ENCODE measurements around the gene CISH.

CISH gene

GRCh38 chr3:50585919-50586762 is 25.4 kb downstream of the CISH start:
- Mint-ChIP-seq H3K4me3 (peak overlapping the region; percentile 61), H3K4me1 (peaks cover 82% of the 10 kb centered on the region), H3K27me3 (no peaks in the 10 kb centered on the region), H3K27ac (peak overlapping the region; percentile 99), H3K9me3 (no peaks in the 10 kb centered on the region), H3K36me3 (ENCODE audit: low read depth) (peaks cover 33% of the 10 kb centered on the region)
- ATAC-seq (peak; percentile 13), DNase-seq (peak; percentile 75)

- Mint-ChIP-seq H3K36me3 (ENCODE audit: low read depth) (peaks cover 44% of the 10 kb centered on the region), H3K27me3 (no peaks in the 10 kb centered on the region), H3K27ac (peak overlapping the region; percentile 99), H3K4me3 (no peak overlapping the region), H3K4me1 (peaks cover 73% of the 10 kb centered on the region), H3K9me3 (no peaks in the 10 kb centered on the region)
- ATAC-seq (no peak), DNase-seq (no peak)
Measured at GRCh38 chr3:50584391-50584790, 27.2 kb downstream of the CISH start.

GRCh38 chr3:50583897-50584296 is 27.7 kb downstream of the CISH start:
- Mint-ChIP-seq H3K9me3 (no peaks in the 10 kb centered on the region), H3K27ac (peak overlapping the region; percentile 99), H3K4me3 (no peak overlapping the region), H3K4me1 (peaks cover 68% of the 10 kb centered on the region), H3K36me3 (ENCODE audit: low read depth) (peaks cover 46% of the 10 kb centered on the region), H3K27me3 (no peaks in the 10 kb centered on the region)
- DNase-seq (no peak), ATAC-seq (no peak)

- H3K36me3 Mint-ChIP-seq (ENCODE audit: low read depth), result peaks cover 54% of the 10 kb centered on the region
- H3K4me3 Mint-ChIP-seq, result no peak overlapping the region
- ATAC-seq (no peak), DNase-seq (no peak)
- H3K27me3 Mint-ChIP-seq, result no peaks in the 10 kb centered on the region
- H3K27ac Mint-ChIP-seq, result no peak overlapping the region
- no peaks in the 10 kb centered on the region for H3K9me3 Mint-ChIP-seq
- H3K4me1 Mint-ChIP-seq, result peaks cover 57% of the 10 kb centered on the region
Measured at GRCh38 chr3:50582083-50582482, 29.5 kb downstream of the CISH start.

GRCh38 chr3:50581459-50581842 is 30.1 kb downstream of the CISH start:
- H3K9me3 Mint-ChIP-seq, result no peaks in the 10 kb centered on the region
- no peaks in the 10 kb centered on the region for H3K27me3 Mint-ChIP-seq
- H3K36me3 Mint-ChIP-seq (ENCODE audit: low read depth), result peaks cover 58% of the 10 kb centered on the region
- ATAC-seq (no peak), DNase-seq (no peak)
- no peak overlapping the region for H3K4me3 Mint-ChIP-seq
- peaks cover 53% of the 10 kb centered on the region for H3K4me1 Mint-ChIP-seq
- no peak overlapping the region for H3K27ac Mint-ChIP-seq

- no peak for DNase-seq
- H3K27me3 Mint-ChIP-seq, result no peaks in the 10 kb centered on the region
- peaks cover 64% of the 10 kb centered on the region for H3K36me3 Mint-ChIP-seq (ENCODE audit: low read depth)
- H3K4me3 Mint-ChIP-seq, result no peak overlapping the region
- no peak overlapping the region for H3K27ac Mint-ChIP-seq
- no peak for ATAC-seq
- H3K9me3 Mint-ChIP-seq, result no peaks in the 10 kb centered on the region
- H3K4me1 Mint-ChIP-seq, result peaks cover 53% of the 10 kb centered on the region
Measured at GRCh38 chr3:50580683-50581458, 30.7 kb downstream of the CISH start.

GRCh38 chr3:50577348-50577747 is 34.2 kb downstream of the CISH start:
- Mint-ChIP-seq H3K27ac (no peak overlapping the region), H3K4me1 (peaks cover 64% of the 10 kb centered on the region)

GRCh38 chr3:50575372-50575771 is 36.2 kb downstream of the CISH start:
- H3K36me3 Mint-ChIP-seq (ENCODE audit: low read depth), result peaks cover 58% of the 10 kb centered on the region
- H3K4me1 Mint-ChIP-seq, result peaks cover 74% of the 10 kb centered on the region
- H3K4me3 Mint-ChIP-seq, result no peak overlapping the region
- H3K27me3 Mint-ChIP-seq, result peaks cover 3% of the 10 kb centered on the region
- H3K27ac Mint-ChIP-seq, result peak overlapping the region; percentile 95
- no peak for DNase-seq
- no peaks in the 10 kb centered on the region for H3K9me3 Mint-ChIP-seq
- no peak for ATAC-seq

More at GRCh38 chr3:50577348-50577747, 34.2 kb downstream of the CISH start:
- DNase-seq (no peak), ATAC-seq (no peak)
- Mint-ChIP-seq H3K4me3 (no peak overlapping the region), H3K27me3 (peaks cover 3% of the 10 kb centered on the region), H3K36me3 (ENCODE audit: low read depth) (peaks cover 62% of the 10 kb centered on the region), H3K9me3 (no peaks in the 10 kb centered on the region)

- Mint-ChIP-seq H3K4me1 (peaks cover 75% of the 10 kb centered on the region), H3K4me3 (peak overlapping the region; percentile 98), H3K27ac (peak overlapping the region; percentile 95), H3K36me3 (ENCODE audit: low read depth) (peaks cover 61% of the 10 kb centered on the region), H3K9me3 (no peaks in the 10 kb centered on the region), H3K27me3 (peaks cover 3% of the 10 kb centered on the region)
- DNase-seq (peak; percentile 56), ATAC-seq (peak; percentile 9)
Measured at GRCh38 chr3:50574444-50574831, 37.1 kb downstream of the CISH start.

GRCh38 chr3:50573566-50574443 is 37.8 kb downstream of the CISH start:
- Mint-ChIP-seq H3K27ac (peak overlapping the region; percentile 95), H3K9me3 (no peaks in the 10 kb centered on the region), H3K4me3 (peak overlapping the region; percentile 98), H3K4me1 (peaks cover 75% of the 10 kb centered on the region), H3K27me3 (peaks cover 3% of the 10 kb centered on the region), H3K36me3 (ENCODE audit: low read depth) (peaks cover 60% of the 10 kb centered on the region)
- DNase-seq (peak; percentile 78), ATAC-seq (peak; percentile 63)

- Mint-ChIP-seq H3K4me1 (peaks cover 76% of the 10 kb centered on the region), H3K36me3 (ENCODE audit: low read depth) (peaks cover 55% of the 10 kb centered on the region), H3K9me3 (no peaks in the 10 kb centered on the region), H3K27ac (peak overlapping the region; percentile 95), H3K4me3 (peak overlapping the region; percentile 98), H3K27me3 (peaks cover 3% of the 10 kb centered on the region)
- peak; percentile 11 for ATAC-seq
- DNase-seq, result peak; percentile 69
Measured at GRCh38 chr3:50572801-50573371, 38.7 kb downstream of the CISH start.

- Mint-ChIP-seq H3K36me3 (ENCODE audit: low read depth) (peaks cover 48% of the 10 kb centered on the region), H3K9me3 (no peaks in the 10 kb centered on the region), H3K4me1 (peaks cover 74% of the 10 kb centered on the region), H3K4me3 (peak overlapping the region; percentile 98), H3K27ac (peak overlapping the region; percentile 95), H3K27me3 (peaks cover 3% of the 10 kb centered on the region)
- peak; percentile 17 for ATAC-seq
- peak; percentile 86 for DNase-seq
Measured at GRCh38 chr3:50572158-50572557, 39.4 kb downstream of the CISH start.

GRCh38 chr3:50571486-50571885 is 40.1 kb downstream of the CISH start:
- DNase-seq (no peak), ATAC-seq (no peak)
- Mint-ChIP-seq H3K27ac (peak overlapping the region; percentile 95), H3K36me3 (ENCODE audit: low read depth) (peaks cover 45% of the 10 kb centered on the region), H3K9me3 (no peaks in the 10 kb centered on the region), H3K4me3 (peak overlapping the region; percentile 98), H3K4me1 (peaks cover 78% of the 10 kb centered on the region), H3K27me3 (peaks cover 3% of the 10 kb centered on the region)

Data from activated naive CD8-positive, alpha-beta T cell treated with anti-CD3 and anti-CD28 coated beads, Interleukin-2, amount 50 U/mL, for 24 hours (primary cell).